Activated gamma-delta T cell treated with anti-CD3 and anti-CD28 coated beads, Interleukin-2, amount 50 U/mL, for 16 hours (primary cell): Measurements from ENCODE around the gene ARID4B.
"Not testable (repeated sequence)": the region's sequence is repeated elsewhere in the genome, so short reads cannot be mapped to it uniquely, and the experiment has no call there.

Experiments used
- DNase-seq: peaks from one replicate; pipeline ENCODE4 v3.0.0-alpha.2; 2020; ENCODE audit warnings: low read depth

Gene ARID4B

GRCh38 chr1:235160383-235160956 is 167.5 kb downstream of the ARID4B start:
- DNase-seq = no peak

- DNase-seq = not testable (repeated sequence)
Measured at GRCh38 chr1:235159930-235160329, 168.0 kb downstream of the ARID4B start.

GRCh38 chr1:235159284-235159683 is 168.7 kb downstream of the ARID4B start:
- DNase-seq = not testable (repeated sequence)

- no peak for DNase-seq
Measured at GRCh38 chr1:235158680-235159079, 169.3 kb downstream of the ARID4B start.

GRCh38 chr1:235157150-235157549 is 170.8 kb downstream of the ARID4B start:
- no peak for DNase-seq

GRCh38 chr1:235156740-235157139 is 171.2 kb downstream of the ARID4B start:
- no peak for DNase-seq

- no peak for DNase-seq
Measured at GRCh38 chr1:235156265-235156664, 171.7 kb downstream of the ARID4B start.

GRCh38 chr1:235152235-235152634 is 175.7 kb downstream of the ARID4B start:
- no peak for DNase-seq

GRCh38 chr1:235151033-235151432 is 176.9 kb downstream of the ARID4B start:
- no peak for DNase-seq

- DNase-seq = no peak
Measured at GRCh38 chr1:235149824-235150223, 178.2 kb downstream of the ARID4B start.

GRCh38 chr1:235147269-235147668 is 180.7 kb downstream of the ARID4B start:
- no peak for DNase-seq

- DNase-seq = no peak
Measured at GRCh38 chr1:235145639-235146038, 182.3 kb downstream of the ARID4B start.

- no peak for DNase-seq
Measured at GRCh38 chr1:235142991-235143390, 185.0 kb downstream of the ARID4B start.

GRCh38 chr1:235139315-235139714 is 188.7 kb downstream of the ARID4B start:
- no peak for DNase-seq

GRCh38 chr1:235138821-235139220 is 189.2 kb downstream of the ARID4B start:
- no peak for DNase-seq

- DNase-seq = no peak
Measured at GRCh38 chr1:235136111-235136510, 191.9 kb downstream of the ARID4B start.

GRCh38 chr1:235134171-235134570 is 193.8 kb downstream of the ARID4B start:
- no peak for DNase-seq

GRCh38 chr1:235133086-235133485 is 194.9 kb downstream of the ARID4B start:
- DNase-seq = no peak

- no peak for DNase-seq
Measured at GRCh38 chr1:235131961-235132360, 196.0 kb downstream of the ARID4B start.

- no peak for DNase-seq
Measured at GRCh38 chr1:235130766-235131270, 197.2 kb downstream of the ARID4B start.

- no peak for DNase-seq
Measured at GRCh38 chr1:235129774-235130570, 198.0 kb downstream of the ARID4B start.

GRCh38 chr1:235128456-235129328 is 199.3 kb downstream of the ARID4B start, which contains the start of gene TOMM20:
TSS of gene TOMM20 (minus strand) at chr1:235128837. CDS start at chr1:235128715, 122 bp downstream.
- peak; percentile 92 for DNase-seq
